Measurements from ENCODE around the gene CD300LF. TPM values are rescaled to one million over a fixed set of nuclear protein-coding genes. Genes with fewer than 3 reads are reported as not detected.

CD300LF gene
- total RNA-seq, 4 donors from 2014 or later = 0.27 to 0.41 TPM; not detected in 2

- peaks cover 0 to 12% of the 10 kb centered on the region in 2 donors for H3K27me3 ChIP-seq
- intact Hi-C loops (cut with DNase I; ENCODE audit: low total_unique reads) = loop anchor here (10.0 kb wide), 2 partner anchors 122 to 212 kb away; no protein-coding TSS in a partner anchor
- no peak overlapping the region for H3K27ac ChIP-seq
Observed at GRCh38 chr17:74742978-74743545, 30.3 kb upstream of the CD300LF start.

GRCh38 chr17:74742153-74742515, 29.4 kb upstream of the CD300LF start:
- H3K4me1 ChIP-seq = peaks cover 0 to 8% of the 10 kb centered on the region in 2 donors
- intact Hi-C loops (cut with DNase I; ENCODE audit: low total_unique reads) = loop anchor here (10.0 kb wide), 2 partner anchors 123 to 213 kb away; no protein-coding TSS in a partner anchor

More at GRCh38 chr17:74742978-74743545, 30.3 kb upstream of the CD300LF start:
- Histone ChIP-seq H3K36me3 (no peaks in the 10 kb centered on the region), H3K4me3 (no peak overlapping the region), H3K4me1 (no peaks in the 10 kb centered on the region), H3K9me3 (no peaks in the 10 kb centered on the region)
- TF ChIP-seq POLR2A (IDR thresholded peaks at IDR 0.05) (no peak), CTCF (IDR thresholded peaks at IDR 0.05) (no peak)
- no peak for DNase-seq

GRCh38 chr17:74740641-74741387, 28.1 kb upstream of the CD300LF start:
- peaks cover 0 to 13% of the 10 kb centered on the region in 2 donors for H3K4me1 ChIP-seq
- no peak overlapping the region for H3K27ac ChIP-seq
- peaks cover 0 to 22% of the 10 kb centered on the region in 2 donors for H3K27me3 ChIP-seq
- no peak for DNase-seq
- no peak overlapping the region for H3K4me3 ChIP-seq
- intact Hi-C loops (cut with DNase I; ENCODE audit: low total_unique reads) = loop anchor here (10.0 kb wide), 2 partner anchors 124 to 214 kb away; no protein-coding TSS in a partner anchor
- H3K36me3 ChIP-seq = no peaks in the 10 kb centered on the region
- TF ChIP-seq POLR2A (IDR thresholded peaks at IDR 0.05) (no peak), CTCF (IDR thresholded peaks at IDR 0.05) (no peak)
- H3K9me3 ChIP-seq = no peaks in the 10 kb centered on the region

More at GRCh38 chr17:74742153-74742515, 29.4 kb upstream of the CD300LF start:
- no peaks in the 10 kb centered on the region for H3K9me3 ChIP-seq
- no peak for DNase-seq
- H3K27me3 ChIP-seq = peaks cover 0 to 17% of the 10 kb centered on the region in 2 donors
- TF ChIP-seq CTCF (IDR thresholded peaks at IDR 0.05) (no peak), POLR2A (IDR thresholded peaks at IDR 0.05) (no peak)
- no peak overlapping the region for H3K27ac ChIP-seq
- no peak overlapping the region for H3K4me3 ChIP-seq
- no peaks in the 10 kb centered on the region for H3K36me3 ChIP-seq

- Histone ChIP-seq H3K9me3 (no peaks in the 10 kb centered on the region), H3K27me3 (peaks cover 0 to 22% of the 10 kb centered on the region in 2 donors), H3K27ac (no peak overlapping the region), H3K4me3 (no peak overlapping the region), H3K36me3 (no peaks in the 10 kb centered on the region), H3K4me1 (peaks cover 0 to 13% of the 10 kb centered on the region in 2 donors)
- TF ChIP-seq POLR2A (IDR thresholded peaks at IDR 0.05) = no peak
- TF ChIP-seq CTCF (IDR thresholded peaks at IDR 0.05) = no peak
- intact Hi-C loops (cut with DNase I; ENCODE audit: low total_unique reads) = loop anchor here (10.0 kb wide), 2 partner anchors 125 to 215 kb away; no protein-coding TSS in a partner anchor
- DNase-seq = no peak
Observed at GRCh38 chr17:74740173-74740572, 27.4 kb upstream of the CD300LF start.

Measured in uterus (tissue), 4 donors.